GM19397 (cell line): ENCODE data around the gene ATG10.
A peak's percentile ranks its signal among the peaks of the same experiment; 100 is the strongest.

Experiments
- ATAC-seq: cut with Tn5 transposase; IDR thresholded peaks from one replicate; pipeline ENCODE4 v1.9.1; 2021; ENCODE audit warnings: mild to moderate bottlenecking, moderate library complexity; ENCODE audit not compliant: unreplicated experiment

Gene ATG10

DNA sequence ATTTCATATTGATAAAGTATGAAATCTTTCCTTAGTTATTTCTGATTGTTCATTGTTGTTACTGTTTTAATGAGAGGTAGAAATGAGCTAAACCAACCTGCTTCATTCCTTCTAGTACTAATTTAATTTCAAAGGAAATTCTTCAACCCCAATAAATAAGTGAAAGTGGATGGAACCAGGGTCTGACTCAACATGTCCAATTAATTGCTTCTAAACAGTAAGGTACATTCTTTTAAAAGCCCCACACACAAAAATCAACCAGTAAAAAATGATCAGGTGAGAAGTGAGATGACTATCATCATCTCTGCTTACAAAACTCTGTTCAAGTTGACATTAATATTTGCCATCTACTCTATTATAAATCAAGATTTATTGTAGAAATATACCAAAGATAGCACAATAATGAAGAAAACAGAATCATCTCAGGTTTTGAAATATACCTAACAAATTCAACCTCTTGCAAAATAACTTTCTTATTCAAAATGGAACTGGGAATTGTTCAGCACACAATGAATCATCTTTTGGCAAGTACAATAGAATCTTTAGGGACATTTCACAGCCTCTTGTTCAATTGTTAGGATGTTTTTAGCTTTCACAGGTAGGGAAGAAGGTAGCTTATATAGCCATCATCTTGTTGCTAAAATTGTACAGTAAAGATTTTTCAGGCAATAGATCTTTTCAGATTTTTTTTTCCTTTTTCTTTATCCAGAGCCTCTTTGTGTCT is 191.8 kb downstream of the ATG10 start:
- ATAC-seq: no peak

- ATAC-seq: no peak
Observed at GRCh38 chr5:82164176-82164976, 192.6 kb downstream of the ATG10 start.

DNA sequence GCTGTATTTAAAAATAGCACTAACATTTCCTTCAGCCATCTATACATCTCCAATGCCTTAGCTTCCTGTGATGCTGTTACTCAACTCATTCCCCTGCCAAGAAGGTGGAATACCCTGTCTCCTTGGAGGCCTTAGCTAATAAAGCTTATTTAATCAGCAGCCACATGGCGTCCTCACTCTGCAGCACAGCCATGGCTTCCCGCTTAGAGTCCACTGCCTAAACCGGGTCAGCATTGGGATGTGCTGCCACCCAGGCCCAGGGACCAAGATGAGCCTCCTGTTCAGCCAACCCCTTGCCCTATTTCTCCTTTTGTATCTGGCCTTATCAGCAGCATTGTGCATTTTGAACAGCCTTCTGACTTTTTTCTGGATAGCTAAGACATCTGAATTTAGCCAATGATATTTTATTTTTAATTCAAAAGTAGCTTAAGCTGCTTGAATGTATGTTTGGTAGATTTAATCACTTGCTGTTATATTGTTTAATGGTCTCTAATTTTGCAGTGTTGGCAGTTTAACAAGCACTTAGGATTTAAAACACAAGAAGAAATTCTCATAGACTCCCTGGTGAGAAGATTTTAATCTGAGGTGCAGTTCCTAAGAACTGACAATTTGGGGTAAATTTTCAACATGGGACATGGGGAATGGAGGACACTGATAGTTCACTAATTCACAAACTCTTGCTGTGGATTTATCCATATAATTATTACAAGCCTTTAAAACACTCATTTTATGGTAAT is 193.3 kb downstream of the ATG10 start:
- ATAC-seq: no peak

DNA sequence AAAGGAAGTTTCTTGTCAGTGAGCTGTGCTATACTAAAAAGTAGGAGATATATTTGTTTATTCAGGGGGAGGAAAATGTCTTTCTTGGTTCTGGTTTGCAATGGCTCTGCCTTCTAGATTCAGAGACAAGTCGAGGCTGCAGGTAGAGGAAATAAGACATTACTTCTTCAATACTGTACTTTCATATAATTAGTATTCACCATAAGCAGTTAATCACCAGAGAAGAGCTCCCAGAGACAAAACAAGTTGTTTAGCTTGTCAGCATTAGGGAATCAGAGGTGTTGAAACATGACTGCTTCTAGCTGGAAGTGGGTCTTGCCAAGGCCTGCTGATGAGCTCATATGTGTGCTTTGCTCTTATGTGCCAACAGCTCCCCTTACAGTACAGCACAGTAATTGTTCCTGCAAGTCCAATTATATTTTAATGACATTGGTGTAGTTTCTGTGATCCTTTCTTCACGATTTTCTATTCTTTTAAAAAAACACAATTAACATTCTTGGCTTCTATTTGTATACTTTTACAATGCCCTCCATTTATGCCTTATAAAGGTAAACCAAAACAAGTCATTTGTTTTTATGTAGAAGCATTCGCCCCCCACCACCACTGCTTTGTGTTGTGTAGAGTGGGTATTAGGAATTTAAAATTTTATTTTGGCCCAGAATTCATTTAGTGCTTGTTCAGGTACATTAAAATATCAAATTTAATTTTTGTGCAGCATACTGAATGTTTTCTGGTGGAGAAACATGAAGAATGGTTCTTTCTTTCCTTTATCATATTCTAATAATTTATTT is 194.1 kb downstream of the ATG10 start:
- ATAC-seq: peak; percentile 68

DNA sequence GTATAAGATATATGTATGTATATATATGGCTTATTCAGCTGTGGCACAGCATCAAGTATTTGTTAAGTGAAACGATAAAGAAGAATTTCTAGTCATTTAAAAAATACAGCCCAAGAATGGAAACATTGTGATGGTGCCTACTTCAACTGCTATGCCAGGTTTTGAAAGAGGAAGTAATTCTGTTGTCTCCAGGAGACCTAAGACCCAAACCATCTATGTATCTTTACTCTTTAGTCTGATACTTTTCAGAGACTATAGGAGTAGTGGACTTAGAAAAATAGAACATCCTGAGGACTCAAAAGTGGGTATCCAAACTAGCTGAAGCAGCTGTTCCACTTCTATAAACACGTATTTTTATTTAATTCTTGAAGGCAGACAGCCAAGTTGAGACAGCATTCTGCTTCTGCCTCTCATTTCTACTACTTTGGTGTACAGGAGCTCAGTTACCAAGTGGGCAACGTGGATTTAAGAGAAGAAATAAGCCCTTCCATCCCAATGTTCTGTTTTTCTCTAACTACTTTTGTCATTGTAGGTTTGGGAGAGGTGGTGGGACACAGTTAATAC is 195.6 kb downstream of the ATG10 start:
- no peak for ATAC-seq

DNA sequence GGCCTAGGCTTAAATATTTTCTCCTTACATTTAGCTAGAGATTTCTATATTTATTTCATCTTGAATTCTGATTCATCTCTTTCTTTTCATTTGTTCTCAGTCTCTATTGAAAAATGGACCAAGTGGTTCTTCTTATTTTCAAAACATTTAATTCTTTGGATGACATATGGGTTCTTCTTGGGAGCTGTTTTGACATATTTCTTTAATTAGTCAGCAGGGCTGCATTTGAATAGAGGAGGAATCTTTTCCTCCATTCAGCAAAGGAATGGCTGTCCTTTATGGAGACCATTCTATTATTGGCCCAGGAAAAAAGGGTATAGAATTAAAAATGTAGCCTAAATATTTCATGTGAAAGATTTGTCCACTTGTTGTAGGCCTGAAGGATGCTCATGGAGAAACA is 196.5 kb downstream of the ATG10 start:
- ATAC-seq: no peak

DNA sequence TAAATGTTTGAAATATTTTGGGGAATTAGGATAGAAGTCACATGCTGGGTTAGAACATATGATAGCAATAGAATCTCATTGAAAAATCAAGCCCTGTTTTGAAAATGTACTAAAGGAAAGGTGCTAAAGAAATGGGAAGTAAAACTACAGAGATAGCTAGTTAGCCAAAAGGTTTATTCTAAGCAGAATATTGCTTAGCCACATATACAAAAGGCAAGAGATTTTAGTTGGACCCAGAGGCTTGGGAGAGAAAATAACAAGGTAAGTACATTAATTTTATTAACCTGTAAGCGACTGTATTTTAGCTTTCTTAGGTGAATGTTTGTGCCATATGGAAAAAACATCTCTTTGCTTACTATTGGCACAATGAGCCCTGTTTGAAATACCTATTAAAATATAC is 198.1 kb downstream of the ATG10 start:
- ATAC-seq: no peak

- peak; percentile 94 for ATAC-seq
Observed at GRCh38 chr5:82174128-82174918, 202.5 kb downstream of the ATG10 start.

- no peak for ATAC-seq
Observed at GRCh38 chr5:82174919-82175219, 203.0 kb downstream of the ATG10 start.

DNA sequence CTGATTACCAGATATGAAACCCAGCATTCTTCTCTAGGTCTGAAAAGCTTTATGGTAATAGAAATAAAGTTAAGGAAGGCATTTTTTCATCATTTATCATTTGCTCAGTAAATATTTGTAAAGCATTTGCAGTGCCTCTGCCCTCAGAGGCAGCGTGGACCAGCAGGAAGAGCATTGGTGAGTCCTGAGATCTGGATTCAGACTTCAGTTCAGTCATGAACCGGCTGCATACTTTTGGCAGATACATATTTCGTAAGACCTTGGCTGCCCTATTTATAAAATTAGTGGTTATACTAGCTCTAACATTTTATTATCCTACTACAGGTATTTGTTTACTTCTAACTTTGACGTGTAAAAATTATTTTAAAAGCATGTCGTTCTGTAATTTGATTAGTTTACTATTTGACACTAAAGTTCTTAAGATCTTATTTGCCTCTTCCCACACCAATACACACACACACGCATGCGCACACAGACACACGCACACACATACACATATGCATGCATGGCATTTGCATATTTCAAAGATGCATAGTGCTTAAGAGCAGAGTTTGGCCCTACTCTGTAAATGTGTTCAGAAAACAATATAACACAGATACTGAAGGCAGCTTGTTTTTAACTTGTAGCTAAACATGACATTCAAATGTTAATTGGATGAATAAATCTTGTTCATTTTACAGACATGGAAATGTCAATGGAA is 204.4 kb downstream of the ATG10 start:
- ATAC-seq: no peak

GRCh38 chr5:82178378-82178777 is 206.6 kb downstream of the ATG10 start:
- no peak for ATAC-seq

- ATAC-seq: no peak
Observed at GRCh38 chr5:82182662-82183061, 210.8 kb downstream of the ATG10 start.

- no peak for ATAC-seq
Observed at GRCh38 chr5:82183828-82184227, 212.0 kb downstream of the ATG10 start.

- no peak for ATAC-seq
Observed at GRCh38 chr5:82185851-82186250, 214.0 kb downstream of the ATG10 start.

DNA sequence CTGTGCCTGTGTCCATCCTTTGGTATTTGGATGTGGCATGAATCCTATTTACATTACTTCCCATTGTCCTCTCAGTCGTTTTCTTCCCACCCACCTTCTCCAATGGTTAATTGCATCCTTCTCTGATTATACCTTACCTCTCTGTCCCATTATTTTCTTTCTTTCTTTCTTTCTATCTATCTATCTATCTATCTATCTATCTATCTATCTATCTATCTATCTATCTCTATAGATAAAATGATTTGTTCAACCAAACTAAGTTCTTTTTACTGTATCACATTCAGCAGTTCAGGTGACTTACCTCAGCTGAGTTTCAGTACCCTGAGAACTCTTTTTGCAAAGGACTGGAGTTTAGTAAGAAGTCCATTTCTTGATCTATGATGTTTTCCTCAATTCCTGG is 225.7 kb downstream of the ATG10 start:
- no peak for ATAC-seq

- no peak for ATAC-seq
Observed at GRCh38 chr5:82204567-82204966, 232.7 kb downstream of the ATG10 start.

DNA sequence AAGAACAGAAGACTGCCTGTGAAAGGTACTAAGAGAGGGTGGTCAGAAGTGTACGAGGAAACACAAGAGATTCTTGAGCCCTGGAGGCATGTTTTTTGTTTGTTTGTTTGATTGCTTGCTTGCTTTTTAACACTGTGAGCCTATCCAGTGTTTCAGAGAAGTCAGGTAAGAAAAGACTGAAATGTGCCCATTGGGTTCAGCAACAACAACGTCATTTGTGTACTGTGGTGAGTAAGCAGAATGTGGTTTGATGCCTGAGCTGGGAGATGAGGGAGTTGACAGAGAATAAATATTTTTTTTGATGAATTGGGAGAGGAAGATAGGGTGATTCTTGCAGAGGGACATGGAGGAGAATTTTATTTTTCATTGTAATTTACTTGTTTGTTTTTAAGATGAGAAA is 233.2 kb downstream of the ATG10 start:
- ATAC-seq: no peak

DNA sequence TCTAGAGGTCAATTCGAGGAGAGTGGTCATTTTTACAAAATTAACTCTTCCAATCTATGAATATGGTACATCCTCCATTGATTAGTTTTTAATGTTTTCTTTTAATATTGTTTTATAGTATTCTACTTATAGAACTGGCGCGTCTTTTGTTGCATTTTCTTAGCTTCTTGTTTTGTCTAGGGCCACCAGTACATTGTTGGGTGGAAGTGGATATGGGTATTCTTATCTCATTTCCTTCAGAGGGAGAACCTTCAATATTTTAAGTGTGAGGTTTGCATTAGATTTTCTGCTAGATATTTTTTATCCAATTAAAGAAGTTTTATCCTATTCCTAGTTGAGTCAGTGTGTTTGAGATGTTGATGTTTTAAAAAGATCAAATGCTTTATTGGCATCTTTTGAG is 236.5 kb downstream of the ATG10 start:
- no peak for ATAC-seq

GRCh38 chr5:82211855-82212572 is 240.2 kb downstream of the ATG10 start:
- ATAC-seq: no peak
